ENCODE data around the gene CREB5.
A peak's percentile ranks its signal among the peaks of the same experiment; 100 is the strongest.

CREB5 gene

DNA sequence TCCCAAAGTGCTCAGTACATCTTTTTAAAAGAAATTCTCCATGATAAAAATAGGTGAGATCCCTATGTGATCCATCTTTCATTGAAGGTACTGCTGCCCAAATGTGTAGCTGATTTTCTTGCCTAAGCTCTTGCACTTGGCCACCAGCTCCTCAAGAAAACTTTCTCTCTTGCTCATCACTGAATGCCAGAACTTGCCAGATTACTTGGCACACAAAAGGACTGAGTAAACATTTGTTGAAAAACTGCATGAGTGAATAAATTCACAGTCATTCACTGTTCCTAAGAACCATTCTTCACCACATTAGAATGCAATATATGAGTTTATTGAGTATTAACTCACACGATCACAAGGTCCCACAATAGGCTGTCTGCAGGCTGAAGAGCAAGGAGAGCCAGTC, 445.9 kb downstream of the CREB5 start:
- DNase-seq, result no peak

- DNase-seq, result no peak
Measured at GRCh38 chr7:28858895-28859294, 446.6 kb downstream of the CREB5 start.

GRCh38 chr7:28861825-28862224, 449.5 kb downstream of the CREB5 start:
- no peak for DNase-seq

GRCh38 chr7:28862595-28863272, 450.4 kb downstream of the CREB5 start:
- no peak for DNase-seq

- DNase-seq, result no peak
Measured at GRCh38 chr7:28865601-28866144, 453.4 kb downstream of the CREB5 start.

DNA sequence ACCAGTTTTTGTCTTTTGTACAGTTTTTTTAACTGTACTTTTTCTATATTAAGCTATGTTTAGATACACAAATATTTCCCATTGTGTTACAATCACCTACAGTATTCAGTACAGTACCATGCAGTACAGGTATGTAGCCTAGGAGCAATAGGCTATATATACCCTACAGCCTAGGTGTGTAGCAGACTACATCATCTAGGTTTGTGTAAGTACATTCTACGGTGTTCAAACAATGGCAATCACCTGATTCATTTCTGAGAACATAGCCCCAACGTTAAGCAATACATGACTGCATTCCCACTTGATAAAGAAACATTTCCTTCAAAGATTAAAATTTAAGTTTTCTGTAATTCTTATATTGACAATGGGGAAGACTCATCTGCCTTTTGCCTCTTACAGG, 456.4 kb downstream of the CREB5 start:
- no peak for DNase-seq

DNA sequence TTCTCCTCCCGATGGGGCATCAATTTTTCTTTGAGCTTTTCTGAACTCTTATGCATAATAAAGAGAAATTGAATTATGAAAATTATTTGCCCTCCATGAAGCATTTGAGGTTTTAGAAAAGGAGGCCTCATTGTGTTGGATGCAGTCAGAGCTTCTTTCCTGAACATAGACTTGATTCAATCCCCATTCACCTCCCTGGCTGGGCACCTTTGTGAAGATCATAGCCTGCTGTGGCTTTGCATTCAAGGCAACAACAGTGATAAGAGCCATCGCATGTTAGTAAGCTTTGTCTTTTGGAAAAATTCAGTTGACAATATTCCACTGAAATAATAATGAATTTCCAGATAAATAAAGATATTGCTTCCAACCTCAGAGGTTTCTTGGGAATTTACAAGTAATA, 458.8 kb downstream of the CREB5 start:
- no peak for DNase-seq

GRCh38 chr7:28871631-28872030, 459.3 kb downstream of the CREB5 start:
- peak; percentile 38 for DNase-seq

- no peak for DNase-seq
Measured at GRCh38 chr7:28872226-28872625, 459.9 kb downstream of the CREB5 start.

- DNase-seq, result no peak
Measured at GRCh38 chr7:28873365-28873764, 461.0 kb downstream of the CREB5 start.

- no peak for DNase-seq
Measured at GRCh38 chr7:28874001-28874400, 461.7 kb downstream of the CREB5 start.
